ENCODE measurements around the gene CLIP3. TPM values are rescaled to one million over a fixed set of nuclear protein-coding genes. Genes with fewer than 3 reads are reported as not detected.

The CLIP3 gene
- total and polyA plus RNA-seq, 9 of the 15 experiments (the other 6 are each of a cell fraction or from before 2014, with no cell fraction given): 0.01 to 0.50 (median 0.15) TPM; not detected in 1

- no peak for TF ChIP-seq ZHX1 (conservative IDR thresholded peaks at IDR 0.05; ENCODE audit: low read length)
- TF ChIP-seq, protein P1, sequence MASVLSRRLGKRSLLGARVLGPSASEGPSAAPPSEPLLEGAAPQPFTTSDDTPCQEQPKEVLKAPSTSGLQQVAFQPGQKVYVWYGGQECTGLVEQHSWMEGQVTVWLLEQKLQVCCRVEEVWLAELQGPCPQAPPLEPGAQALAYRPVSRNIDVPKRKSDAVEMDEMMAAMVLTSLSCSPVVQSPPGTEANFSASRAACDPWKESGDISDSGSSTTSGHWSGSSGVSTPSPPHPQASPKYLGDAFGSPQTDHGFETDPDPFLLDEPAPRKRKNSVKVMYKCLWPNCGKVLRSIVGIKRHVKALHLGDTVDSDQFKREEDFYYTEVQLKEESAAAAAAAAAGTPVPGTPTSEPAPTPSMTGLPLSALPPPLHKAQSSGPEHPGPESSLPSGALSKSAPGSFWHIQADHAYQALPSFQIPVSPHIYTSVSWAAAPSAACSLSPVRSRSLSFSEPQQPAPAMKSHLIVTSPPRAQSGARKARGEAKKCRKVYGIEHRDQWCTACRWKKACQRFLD (CRISPR knock-in tag; IDR thresholded peaks at IDR 0.05): no peak
- no peak for TF ChIP-seq FOXA3 (CRISPR knock-in tag; conservative IDR thresholded peaks at IDR 0.05 in 1 of 2, IDR thresholded peaks at IDR 0.05 in 1 of 2)
- TF ChIP-seq ZBTB49 (CRISPR knock-in tag; IDR thresholded peaks at IDR 0.05; ENCODE audit: borderline replicate concordance): no peak
- TF ChIP-seq VEZF1 (CRISPR knock-in tag; IDR thresholded peaks at IDR 0.05): no peak; the same call in 1 of the 2 replicates
- TF ChIP-seq KDM2B (CRISPR knock-in tag; IDR thresholded peaks at IDR 0.05): 0 out of 2 replicates have a peak, but pooled peaks have one; percentile 33
- TF ChIP-seq ZNF778 (CRISPR knock-in tag; IDR thresholded peaks at IDR 0.05): no peak
- TF ChIP-seq XRCC5 (IDR thresholded peaks at IDR 0.05; ENCODE audit: low read depth, low read length): peak; percentile 12
- TF ChIP-seq MCM3 (IDR thresholded peaks at IDR 0.05): no peak
- TF ChIP-seq GTF2F1 (IDR thresholded peaks at IDR 0.05; ENCODE audit: low read depth, low read length): no peak
- TF ChIP-seq ZBTB33 (CRISPR knock-in tag; IDR thresholded peaks at IDR 0.05): peak; percentile 68; the same call in 1 of the 2 replicates
- peak; percentile 37; the same call in 1 of the 2 replicates for TF ChIP-seq EGR1 (conservative IDR thresholded peaks at IDR 0.05)
- TF ChIP-seq ETS1 (conservative IDR thresholded peaks at IDR 0.05; ENCODE audit: control insufficient read depth, low read depth, low read length): no peak
Observed at GRCh38 chr19:36054119-36054732, 21.6 kb upstream of the CLIP3 start, which contains the start of gene THAP8 (continued).

Data from K562 (cell line).